ENCODE results near the gene FAIM2.
A peak's percentile ranks its signal among the peaks of the same experiment; 100 is the strongest.

Gene FAIM2

GRCh38 chr12:49903700-49904423 lies at the start of gene FAIM2:
TSS of gene FAIM2 (minus strand) at chr12:49903900. CDS start at chr12:49903792, 108 bp downstream.
- no peak for DNase-seq

DNA sequence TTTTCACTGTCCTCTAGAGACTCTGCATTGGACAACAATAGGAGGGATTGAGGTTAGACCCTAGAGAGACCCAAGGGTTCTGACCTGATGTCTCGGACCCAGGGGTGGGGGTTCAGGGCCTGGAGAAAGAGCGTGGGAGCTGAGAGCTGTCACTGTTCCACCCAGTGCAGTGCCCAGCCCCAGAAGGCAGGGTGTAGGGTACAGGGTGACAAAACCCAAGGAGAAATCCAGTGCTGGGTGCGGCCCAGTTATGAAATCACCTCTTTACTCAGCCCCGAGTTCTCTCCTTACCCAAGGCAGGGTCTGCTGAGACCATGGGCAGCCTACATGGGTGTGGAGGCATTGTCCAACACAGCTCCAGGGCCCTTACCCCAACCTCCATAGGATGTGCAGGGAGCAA lies 49.5 kb upstream of the FAIM2 start:
- DNase-seq = no peak

- DNase-seq = no peak
These were observed 48.8 kb upstream of the FAIM2 start for GRCh38 chr12:49952391-49953055.

DNA sequence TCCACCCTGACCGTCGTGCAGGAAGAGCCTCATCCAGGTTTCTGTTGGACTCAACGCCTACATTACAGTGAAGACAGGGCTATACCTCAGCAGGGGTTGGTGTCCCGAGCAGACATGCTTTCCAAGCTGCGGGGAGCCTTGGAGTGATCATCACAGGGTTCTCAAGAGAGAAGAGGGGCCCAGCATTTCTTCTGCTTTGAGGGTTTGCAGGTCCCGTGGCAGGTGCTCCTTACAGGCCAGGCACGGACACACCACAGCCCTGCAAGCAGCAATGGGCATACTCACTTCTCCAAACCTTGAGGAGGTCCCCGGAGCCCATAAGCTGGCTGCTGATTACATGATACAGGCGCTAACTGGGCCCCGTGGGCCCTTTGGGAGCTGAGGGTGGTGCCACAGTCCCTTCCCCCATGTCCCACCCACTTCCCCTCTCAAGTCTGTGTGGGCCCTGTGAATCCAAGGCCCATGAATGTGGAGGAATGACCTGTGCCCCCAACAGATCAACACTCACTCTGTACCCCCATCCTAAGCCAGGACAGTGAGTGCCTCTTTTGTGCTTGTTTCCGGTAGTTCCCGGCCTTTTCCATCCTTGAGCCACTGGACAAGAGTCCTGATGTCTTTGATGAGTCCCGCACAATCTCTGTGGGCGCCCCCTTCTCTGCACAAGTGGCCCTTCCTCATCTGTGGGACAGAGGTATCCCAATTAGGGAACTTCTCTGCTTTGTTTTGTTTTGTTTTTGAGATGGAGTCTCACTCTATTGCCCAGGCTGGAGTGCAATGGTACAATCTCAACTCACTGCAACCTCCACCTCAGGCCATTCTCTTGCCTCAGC lies 47.9 kb upstream of the FAIM2 start:
- DNase-seq = no peak

DNA sequence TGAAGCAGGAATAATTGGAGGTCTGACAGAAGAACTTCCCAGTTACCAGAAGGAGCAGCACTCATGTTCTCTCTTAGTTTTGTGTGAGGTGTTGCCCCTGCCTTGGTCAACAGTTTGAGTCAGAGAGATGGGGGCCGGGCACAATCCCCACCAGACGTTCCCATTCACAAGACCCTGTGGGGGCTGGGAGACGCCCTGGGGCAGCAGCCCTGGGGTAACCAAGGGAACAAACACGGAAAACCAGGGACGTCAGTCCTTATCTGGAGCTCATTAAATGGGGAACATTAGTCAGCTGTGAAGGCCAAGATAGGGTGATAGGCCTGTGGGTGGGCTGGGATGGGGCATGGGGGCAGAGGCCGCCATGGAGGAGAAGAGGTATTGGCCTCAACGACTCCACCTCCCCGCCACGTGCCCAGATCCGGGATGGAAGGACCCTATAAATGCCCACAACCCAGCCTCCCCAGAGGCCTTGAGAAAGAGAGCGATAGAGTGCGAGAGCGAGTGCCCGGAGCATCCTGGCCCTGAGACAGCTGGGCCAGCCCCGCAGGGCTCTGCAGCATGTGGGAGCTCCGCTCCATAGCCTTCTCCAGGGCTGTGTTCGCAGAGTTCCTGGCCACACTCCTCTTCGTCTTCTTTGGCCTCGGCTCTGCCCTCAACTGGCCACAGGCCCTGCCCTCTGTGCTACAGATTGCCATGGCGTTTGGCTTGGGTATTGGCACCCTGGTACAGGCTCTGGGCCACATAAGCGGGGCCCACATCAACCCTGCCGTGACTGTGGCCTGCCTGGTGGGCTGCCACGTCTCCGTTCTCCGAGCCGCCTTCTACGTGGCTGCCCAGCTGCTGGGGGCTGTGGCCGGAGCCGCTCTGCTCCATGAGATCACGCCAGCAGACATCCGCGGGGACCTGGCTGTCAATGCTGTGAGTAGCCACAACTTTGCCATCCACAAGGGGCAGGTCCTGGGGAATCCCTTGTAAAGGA lies 46.9 kb upstream of the FAIM2 start, which contains the start of gene AQP2:
AQP2 (plus strand) TSS at position 465 of the 979 bp plus-strand sequence; CDS start at position 559, 94 bp downstream.
- DNase-seq = no peak

- no peak for DNase-seq
These were observed 46.2 kb upstream of the FAIM2 start for GRCh38 chr12:49949866-49950265.

DNA sequence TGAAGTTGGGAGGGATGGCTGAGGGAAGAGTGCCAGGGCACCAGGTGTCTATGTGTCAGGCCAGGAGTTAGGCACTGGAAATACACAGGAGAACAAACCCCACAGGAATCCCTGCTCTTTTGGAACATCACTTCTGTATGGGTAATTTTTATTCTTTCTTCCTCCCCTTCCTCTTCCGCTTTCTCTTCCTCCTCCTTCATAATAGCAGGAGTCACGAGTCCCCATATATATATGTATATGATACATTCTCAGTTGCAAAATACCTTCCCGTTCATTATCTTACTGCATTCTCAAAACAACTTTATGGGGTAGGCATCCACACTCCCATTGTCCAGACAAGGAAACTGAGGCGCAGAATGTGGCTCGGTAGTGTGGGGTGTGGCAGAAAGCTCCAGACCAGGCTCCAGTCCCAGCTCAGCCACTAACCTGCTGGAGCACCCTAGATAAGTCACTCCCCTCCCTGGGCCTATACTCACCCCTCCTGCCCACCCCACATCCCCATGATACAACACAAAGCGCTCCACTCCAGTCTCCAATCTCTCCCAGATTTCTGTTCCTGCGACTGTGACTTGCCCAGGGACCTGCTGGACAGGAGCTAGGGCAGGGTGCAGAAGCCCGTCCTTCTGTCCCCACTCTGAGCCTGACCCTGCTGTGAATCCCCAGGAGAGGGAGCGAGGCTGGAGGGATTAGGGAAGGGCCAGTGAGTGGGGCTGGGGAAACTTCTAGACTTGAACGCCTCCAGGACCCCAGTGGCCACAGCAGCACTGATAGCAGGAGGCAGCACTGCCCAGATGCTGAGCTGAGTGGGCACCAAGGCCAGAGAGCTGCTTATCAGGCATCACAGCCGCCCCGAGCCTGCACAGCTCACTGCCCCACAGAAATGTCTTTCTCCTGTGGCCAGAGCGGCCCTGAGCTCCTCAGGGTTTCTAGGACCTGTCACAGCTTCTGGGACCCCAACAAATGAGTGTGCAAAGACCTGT lies 45.5 kb upstream of the FAIM2 start:
- no peak for DNase-seq

GRCh38 chr12:49947593-49948226 lies 44.0 kb upstream of the FAIM2 start:
- DNase-seq = no peak

GRCh38 chr12:49946497-49946896 lies 42.8 kb upstream of the FAIM2 start:
- DNase-seq = no peak

DNA sequence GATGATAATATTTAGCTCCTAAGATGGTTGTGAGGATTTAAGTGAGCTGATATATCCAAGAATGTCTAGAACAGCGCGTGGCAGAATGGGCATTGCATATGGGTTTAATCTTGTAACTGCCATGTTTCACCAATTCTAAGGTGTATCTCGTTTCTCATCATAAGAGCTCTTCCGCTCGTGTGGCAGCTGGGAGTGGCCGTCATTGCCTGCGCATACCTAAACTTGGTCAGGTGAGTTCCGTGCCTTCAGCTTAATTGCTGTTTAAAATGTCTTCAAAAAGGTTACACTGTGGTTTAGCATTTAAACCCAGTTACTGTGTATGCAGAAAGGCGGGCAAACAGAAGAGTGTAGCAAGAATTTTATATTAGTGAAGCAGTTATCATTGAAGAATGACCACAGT lies 42.4 kb upstream of the FAIM2 start:
- DNase-seq = no peak

DNA sequence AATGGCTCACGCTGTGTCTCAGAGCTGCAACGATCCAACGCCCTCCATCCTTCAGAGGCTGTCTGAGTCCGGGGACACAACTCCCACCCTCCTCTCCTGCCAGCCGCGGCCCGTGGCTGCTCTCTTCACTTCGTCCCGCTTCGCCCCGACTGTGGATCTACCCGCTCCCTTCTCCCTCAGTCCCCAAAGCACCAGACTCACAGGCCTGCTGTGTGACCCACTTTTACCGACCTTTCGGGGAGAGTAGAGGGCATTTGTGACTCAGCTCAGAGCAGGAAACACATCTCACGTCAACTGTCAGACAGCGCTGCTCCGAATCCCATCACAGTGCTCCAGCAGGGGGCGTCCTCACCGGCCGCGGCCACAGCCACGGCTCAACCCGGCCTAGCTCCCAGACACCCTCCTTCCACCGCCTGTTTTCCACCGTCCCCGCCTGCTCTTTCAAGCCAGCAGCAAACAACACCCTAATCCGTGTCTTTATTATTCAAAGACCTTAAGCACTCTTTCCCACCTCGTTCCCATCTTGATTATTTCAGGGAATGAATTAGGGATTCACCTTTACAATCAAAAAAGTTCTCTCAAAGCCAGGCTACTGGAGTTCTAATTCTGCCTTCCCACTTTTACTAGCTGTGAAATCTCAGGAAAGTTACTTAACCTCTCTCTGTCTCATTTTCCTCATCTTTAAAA lies 41.8 kb upstream of the FAIM2 start:
- DNase-seq = no peak

GRCh38 chr12:49944718-49945117 lies 41.0 kb upstream of the FAIM2 start:
- DNase-seq = no peak

- no peak for DNase-seq
These were observed 40.3 kb upstream of the FAIM2 start for GRCh38 chr12:49944046-49944445.

DNA sequence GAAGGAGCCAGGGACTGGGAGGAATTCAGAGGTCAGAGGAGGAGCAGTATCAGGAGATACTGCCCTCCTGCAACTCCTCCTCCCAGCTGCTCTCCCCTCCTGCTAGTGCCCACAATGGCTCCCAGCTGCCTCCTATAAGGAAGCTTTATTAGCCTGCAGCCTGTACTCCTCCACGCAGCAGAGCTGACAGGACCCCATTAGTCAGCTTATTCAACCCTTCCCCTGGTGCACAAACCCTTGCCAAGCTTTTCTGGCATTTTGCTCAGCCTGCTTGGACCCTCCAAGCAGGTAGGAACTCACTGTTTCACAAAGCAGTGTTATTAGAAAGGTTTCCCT lies 39.9 kb upstream of the FAIM2 start:
- peak in 1 of 2 experiments; percentile 25 for DNase-seq

GRCh38 chr12:49942921-49943624 lies 39.4 kb upstream of the FAIM2 start:
- DNase-seq = peak in 1 of 2 experiments; percentile 25

DNA sequence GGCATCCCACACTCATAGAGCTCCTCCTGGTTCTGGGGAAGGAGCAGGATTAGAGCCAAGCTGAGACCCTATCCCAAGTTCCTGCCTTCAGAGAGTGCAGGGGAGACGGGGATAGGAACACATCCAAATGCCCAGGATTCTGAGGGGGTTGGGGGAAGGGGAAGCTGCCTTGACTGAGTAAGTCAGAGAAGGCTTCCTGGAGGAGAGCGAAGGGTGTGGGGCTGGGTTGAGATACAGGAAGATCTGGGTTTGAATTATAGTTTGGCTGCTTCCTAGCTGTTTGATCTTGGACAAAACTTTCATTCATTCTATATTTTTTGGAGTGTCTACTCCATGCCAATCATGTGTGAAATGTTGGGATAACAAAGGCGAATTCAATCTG lies 38.8 kb upstream of the FAIM2 start:
- no peak for DNase-seq

- peak; percentile 28 to 65 for DNase-seq
These were observed 38.1 kb upstream of the FAIM2 start for GRCh38 chr12:49941556-49942511.

GRCh38 chr12:49939707-49940106 lies 36.0 kb upstream of the FAIM2 start:
- no peak for DNase-seq
